ENCODE results near the gene MYLK.
"Not testable (repeated sequence)": the region's sequence is repeated elsewhere in the genome, so short reads cannot be mapped to it uniquely, and the experiment has no call there.

The MYLK gene

GRCh38 chr3:123745184-123745855, 138.8 kb downstream of the MYLK start:
- no peak for DNase-seq (ENCODE audit: low spot score)

- no peak for DNase-seq (ENCODE audit: low spot score)
Measured at GRCh38 chr3:123744064-123744463, 140.1 kb downstream of the MYLK start.

- no peak for DNase-seq (ENCODE audit: low spot score)
Measured at GRCh38 chr3:123743121-123743520, 141.0 kb downstream of the MYLK start.

GRCh38 chr3:123741041-123741511, 143.1 kb downstream of the MYLK start:
- DNase-seq (ENCODE audit: low spot score): no peak

- DNase-seq (ENCODE audit: low spot score): no peak
Measured at GRCh38 chr3:123740391-123740822, 143.7 kb downstream of the MYLK start.

- no peak for DNase-seq (ENCODE audit: low spot score)
Measured at GRCh38 chr3:123739754-123740153, 144.4 kb downstream of the MYLK start.

GRCh38 chr3:123739106-123739505, 145.0 kb downstream of the MYLK start:
- no peak for DNase-seq (ENCODE audit: low spot score)

GRCh38 chr3:123738522-123738921, 145.6 kb downstream of the MYLK start:
- not testable (repeated sequence) for DNase-seq (ENCODE audit: low spot score)

- DNase-seq (ENCODE audit: low spot score): no peak
Measured at GRCh38 chr3:123737168-123737567, 147.0 kb downstream of the MYLK start.

GRCh38 chr3:123735456-123735855, 148.7 kb downstream of the MYLK start:
- DNase-seq (ENCODE audit: low spot score): no peak

GRCh38 chr3:123734527-123734902, 149.6 kb downstream of the MYLK start:
- no peak for DNase-seq (ENCODE audit: low spot score)

- DNase-seq (ENCODE audit: low spot score): no peak
Measured at GRCh38 chr3:123733805-123734526, 150.2 kb downstream of the MYLK start.

- DNase-seq (ENCODE audit: low spot score): no peak
Measured at GRCh38 chr3:123733341-123733740, 150.8 kb downstream of the MYLK start.

GRCh38 chr3:123732447-123732846, 151.7 kb downstream of the MYLK start:
- DNase-seq (ENCODE audit: low spot score): no peak

GRCh38 chr3:123730829-123731228, 153.3 kb downstream of the MYLK start:
- no peak for DNase-seq (ENCODE audit: low spot score)

- no peak for DNase-seq (ENCODE audit: low spot score)
Measured at GRCh38 chr3:123728991-123729390, 155.1 kb downstream of the MYLK start.

- DNase-seq (ENCODE audit: low spot score): no peak
Measured at GRCh38 chr3:123728014-123728413, 156.1 kb downstream of the MYLK start.

GRCh38 chr3:123725652-123726400, 158.3 kb downstream of the MYLK start:
- DNase-seq (ENCODE audit: low spot score): no peak

- DNase-seq (ENCODE audit: low spot score): no peak
Measured at GRCh38 chr3:123724306-123724705, 159.8 kb downstream of the MYLK start.

- peak; percentile 88 for DNase-seq (ENCODE audit: low spot score)
Measured at GRCh38 chr3:123723522-123724168, 160.5 kb downstream of the MYLK start.

- DNase-seq (ENCODE audit: low spot score): no peak
Measured at GRCh38 chr3:123723070-123723469, 161.1 kb downstream of the MYLK start.

- DNase-seq (ENCODE audit: low spot score): no peak
Measured at GRCh38 chr3:123722456-123722855, 161.7 kb downstream of the MYLK start.

All from Ammon's horn (tissue), 1 donor.